Testis (tissue), 3 donors: ENCODE results near the gene DUSP28. TPM values are rescaled to one million over a fixed set of nuclear protein-coding genes. Genes with fewer than 3 reads are reported as not detected.

Experiments
- DNase-seq: peaks from one replicate; pipeline ENCODE4 v3.0.0-alpha.2; 2019
- H3K27ac ChIP-seq, 2 donors: fragments of 200-600 bp; sonication (generic); one replicate each; pipeline ENCODE4 v1.5.1; 2019
- H3K27me3 ChIP-seq: fragments of 200-600 bp; sonication (generic); one replicate; pipeline ENCODE4 v1.5.1; 2019
- H3K36me3 ChIP-seq: fragments of 200-600 bp; sonication (generic); one replicate; pipeline ENCODE4 v1.5.1; 2017; ENCODE audit warnings: low read depth; ENCODE audit errors: missing control alignments
- H3K4me1 ChIP-seq: fragments of 200-600 bp; sonication (generic); one replicate; pipeline ENCODE4 v1.5.1; 2019
- H3K4me3 ChIP-seq, 2 donors: fragments of 200-600 bp; sonication (generic); one replicate each; pipeline ENCODE4 v1.5.1; 2017 to 2019
- H3K9me3 ChIP-seq: fragments of 200-600 bp; sonication (generic); one replicate; pipeline ENCODE4 v1.5.1; 2017
- POLR2A ChIP-seq: fragments of 450-650 bp; IDR thresholded peaks from one replicate; pipeline ENCODE4 v1.6.1; 2017; ENCODE audit warnings: antibody characterized with exemption, mild to moderate bottlenecking, moderate library complexity
- WGBS, 2 donors: methylation state at CpG; one replicate each; pipeline ENCODE4 v1.1.5; 2018; 5-methylcytosine and 5-hydroxymethylcytosine counted together
- intact Hi-C: fragments of 100-400 bp; cut with DNase I; formaldehyde crosslinking; loops from one replicate; pipeline ENCODE4 v1.15.1; 2023; ENCODE audit warnings: low total_unique reads
- polyA plus RNA-seq: library from polyadenylated mRNA; stranded (reverse); fragments of 350-450 nt; fragmentation: Illumina TruSeq; extraction: RNeasy Lipid Tissue Mini Kit (QIAGEN cat#74804); gene quantifications from one replicate; pipeline ENCODE4 v1.2.3, GENCODE V29; 2014; ENCODE audit warnings: low read depth, low replicate concordance; ENCODE audit not compliant: insufficient read depth
- total RNA-seq, 2 donors: library from RNA; depleted of rRNA; stranded (reverse); fragments of >200 nt; gene quantifications; one replicate each; pipeline ENCODE4 v1.2.3, GENCODE V29; 2016
- TF ChIP-seq, protein P1 (sequence below), 3 experiments: fragments of 450-650 bp in 2 of 3; fragments of 200-600 bp in 1 of 3; sonication (generic) in 1 of 3; IDR thresholded peaks; one replicate each; pipeline ENCODE4 v1.5.1; 2016 to 2019; ENCODE audit warnings: antibody characterized with exemption in 3 of 3, mild to moderate bottlenecking in 2 of 3, moderate library complexity in 1 of 3

The DUSP28 gene
- total and polyA plus RNA-seq, 3 donors from 2014 or later, result 19.3 to 37.6 (median 24.7) TPM

DNA sequence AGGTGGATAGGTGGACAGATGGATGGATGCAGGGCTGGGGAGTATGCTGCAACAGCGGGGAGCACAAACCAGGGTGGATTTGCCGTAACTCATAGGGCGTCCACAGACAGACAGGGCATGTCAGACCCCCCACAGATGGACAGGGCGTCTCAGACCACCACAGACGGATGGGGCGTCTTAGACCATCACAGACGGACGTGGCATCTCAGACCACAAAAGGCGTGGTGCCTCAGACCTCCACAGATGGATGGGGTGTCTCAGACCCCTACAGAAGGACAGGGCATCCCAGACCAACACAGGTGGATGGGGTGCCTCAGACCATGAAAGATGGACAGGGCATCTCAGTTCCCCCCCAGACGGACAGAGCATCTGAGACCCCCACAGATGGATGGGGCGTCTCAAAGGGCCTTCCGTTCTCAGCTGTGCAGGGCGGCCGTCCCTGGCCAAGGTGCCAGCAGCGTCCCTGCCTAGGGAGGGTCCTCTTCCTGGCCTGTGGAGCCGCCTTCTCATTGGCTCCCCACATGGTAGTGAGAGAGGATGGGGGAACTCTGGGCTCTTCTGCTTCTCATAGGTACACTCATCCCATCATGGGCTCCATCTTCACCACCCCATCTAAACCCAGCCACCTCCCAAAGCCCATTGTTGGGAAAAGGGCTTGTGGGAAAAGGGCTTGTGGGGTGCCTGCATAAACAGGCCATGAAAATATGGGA is 4.5 kb upstream of the DUSP28 start:
- Histone ChIP-seq H3K4me1 (peaks cover 31% of the 10 kb centered on the region), H3K9me3 (no peaks in the 10 kb centered on the region), H3K4me3 (no peak overlapping the region), H3K36me3 (no peaks in the 10 kb centered on the region), H3K27ac (no peak overlapping the region), H3K27me3 (no peaks in the 10 kb centered on the region)
- intact Hi-C loops, result no loop called here
- WGBS, 2 donors, result 90 to 98% methylated on average over 8 to 15 of the region's 16 CpGs
- no peak for DNase-seq
- TF ChIP-seq POLR2A, result no peak
- TF ChIP-seq, protein P1, sequence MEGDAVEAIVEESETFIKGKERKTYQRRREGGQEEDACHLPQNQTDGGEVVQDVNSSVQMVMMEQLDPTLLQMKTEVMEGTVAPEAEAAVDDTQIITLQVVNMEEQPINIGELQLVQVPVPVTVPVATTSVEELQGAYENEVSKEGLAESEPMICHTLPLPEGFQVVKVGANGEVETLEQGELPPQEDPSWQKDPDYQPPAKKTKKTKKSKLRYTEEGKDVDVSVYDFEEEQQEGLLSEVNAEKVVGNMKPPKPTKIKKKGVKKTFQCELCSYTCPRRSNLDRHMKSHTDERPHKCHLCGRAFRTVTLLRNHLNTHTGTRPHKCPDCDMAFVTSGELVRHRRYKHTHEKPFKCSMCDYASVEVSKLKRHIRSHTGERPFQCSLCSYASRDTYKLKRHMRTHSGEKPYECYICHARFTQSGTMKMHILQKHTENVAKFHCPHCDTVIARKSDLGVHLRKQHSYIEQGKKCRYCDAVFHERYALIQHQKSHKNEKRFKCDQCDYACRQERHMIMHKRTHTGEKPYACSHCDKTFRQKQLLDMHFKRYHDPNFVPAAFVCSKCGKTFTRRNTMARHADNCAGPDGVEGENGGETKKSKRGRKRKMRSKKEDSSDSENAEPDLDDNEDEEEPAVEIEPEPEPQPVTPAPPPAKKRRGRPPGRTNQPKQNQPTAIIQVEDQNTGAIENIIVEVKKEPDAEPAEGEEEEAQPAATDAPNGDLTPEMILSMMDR (IDR thresholded peaks at IDR 0.05), result no peak

DNA sequence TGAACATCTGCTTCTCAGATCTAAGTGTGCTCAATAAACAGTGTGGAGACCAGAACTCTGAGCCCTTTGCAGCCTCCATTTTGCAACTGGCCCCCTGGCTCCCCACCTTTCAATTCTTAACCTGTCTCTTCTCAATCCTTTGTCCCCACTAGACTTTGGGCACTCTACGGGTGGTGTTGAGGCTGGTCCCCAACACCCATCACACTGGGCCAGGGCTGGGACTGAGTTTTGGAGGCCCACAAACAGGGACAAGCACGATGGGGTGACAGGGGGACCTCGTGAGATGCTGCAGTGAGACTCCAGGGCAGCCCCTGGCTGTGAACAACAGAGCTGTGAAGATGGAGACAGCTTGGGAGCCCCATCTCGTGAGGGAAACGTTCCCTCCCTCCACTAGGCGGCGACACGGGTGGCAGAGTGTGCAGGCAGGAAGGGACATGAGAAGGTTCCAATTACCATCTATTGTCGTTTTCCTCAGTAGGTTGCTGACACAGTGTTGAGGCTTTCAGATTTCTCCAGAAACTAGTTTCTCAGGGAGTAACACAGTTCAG is 3.5 kb upstream of the DUSP28 start:
- no peaks in the 10 kb centered on the region for H3K9me3 ChIP-seq
- no peaks in the 10 kb centered on the region for H3K27me3 ChIP-seq
- peaks cover 37% of the 10 kb centered on the region for H3K4me1 ChIP-seq
- H3K36me3 ChIP-seq, result no peaks in the 10 kb centered on the region
- DNase-seq, result peak; percentile 61
- H3K27ac ChIP-seq, result peak overlapping the region; percentile 27 to 59
- no peak for TF ChIP-seq POLR2A
- TF ChIP-seq, protein P1 (IDR thresholded peaks at IDR 0.05), result peak in 1 of 3 experiments; percentile 25
- WGBS, 2 donors, result 46 to 57% methylated on average over 9 of the region's 9 CpGs
- peak overlapping the region; percentile 51 to 57 for H3K4me3 ChIP-seq
- intact Hi-C loops, result no loop called here

DNA sequence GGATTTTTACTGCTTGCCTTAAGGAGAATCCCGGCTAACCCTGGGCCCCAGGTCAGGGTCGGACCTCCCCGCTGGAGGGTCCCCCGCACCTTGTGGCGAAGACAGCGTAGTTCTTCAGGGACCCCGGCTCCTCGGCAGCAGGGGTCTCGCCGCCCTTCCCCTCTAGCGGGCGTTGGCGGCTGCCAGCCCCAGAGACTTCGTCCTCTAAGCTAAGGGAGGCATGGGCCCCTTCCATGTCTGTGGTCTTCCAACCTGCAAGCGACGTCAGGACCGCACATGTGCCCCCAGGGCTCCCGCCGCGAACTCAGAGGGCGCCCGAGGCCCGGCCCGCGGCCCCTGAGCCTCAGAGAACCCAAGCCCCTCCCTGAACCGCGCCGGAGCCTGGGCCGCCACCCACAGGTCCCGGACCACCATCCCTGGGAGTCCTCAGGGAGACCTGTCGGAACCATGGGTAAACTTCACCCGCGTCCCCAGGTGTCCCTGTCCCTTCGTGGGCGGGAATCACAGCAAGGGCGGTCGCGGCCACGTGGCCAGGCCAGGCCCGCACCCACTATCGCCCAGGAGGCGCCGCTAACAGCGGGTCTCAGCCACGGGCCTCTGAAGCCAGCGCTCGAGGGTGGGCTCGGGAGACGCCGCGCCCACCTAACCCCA is 2.9 kb upstream of the DUSP28 start:
- no peaks in the 10 kb centered on the region for H3K27me3 ChIP-seq
- TF ChIP-seq, protein P1 (IDR thresholded peaks at IDR 0.05), result no peak
- no peak for TF ChIP-seq POLR2A
- H3K4me3 ChIP-seq, result peak overlapping the region; percentile 51 to 57
- peak overlapping the region; percentile 27 to 59 for H3K27ac ChIP-seq
- peaks cover 41% of the 10 kb centered on the region for H3K4me1 ChIP-seq
- H3K9me3 ChIP-seq, result no peaks in the 10 kb centered on the region
- intact Hi-C loops, result no loop called here
- WGBS, 2 donors, result 34% methylated on average over 50 of the region's 51 CpGs; no CpG with 5 or more reads in 1 of the 2 donors
- DNase-seq, result peak; percentile 18
- no peaks in the 10 kb centered on the region for H3K36me3 ChIP-seq

DNA sequence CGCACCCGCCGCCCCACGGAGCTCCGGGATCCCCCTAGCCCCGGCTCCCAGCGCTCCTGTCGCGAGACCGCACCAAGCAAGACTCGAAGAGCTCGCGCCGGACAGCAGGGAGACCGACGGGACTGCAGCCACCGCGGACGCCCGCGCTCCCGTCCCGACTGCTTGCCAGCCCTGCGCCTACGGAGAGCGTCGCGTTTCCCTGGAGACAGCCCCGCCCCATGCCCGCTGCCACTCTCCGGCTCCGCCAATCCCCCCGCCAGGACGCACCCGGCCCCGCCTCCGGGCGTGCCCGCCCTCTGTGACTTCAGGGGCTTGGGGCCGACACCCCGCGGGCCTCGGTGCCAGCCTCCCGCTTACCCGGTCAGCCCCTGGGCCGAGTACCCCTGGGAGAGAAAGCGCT is 2.3 kb upstream of the DUSP28 start, which contains the start of gene ANKMY1:
TSS of gene ANKMY1 (minus strand) at position 181 of the 400 bp plus-strand sequence. CDS start 653 bp downstream, outside the sequence.
- intact Hi-C loops, result no loop called here
- peak within 1 kb of the TSS; percentile 27 to 59 for H3K27ac ChIP-seq
- no peaks in the 10 kb centered on the region for H3K36me3 ChIP-seq
- no peaks in the 10 kb centered on the region for H3K27me3 ChIP-seq
- DNase-seq, result peak; percentile 78
- 35% methylated on average over 6 of the region's 47 CpGs; no CpG with 5 or more reads in 1 of the 2 donors for WGBS, 2 donors
- peak within 1 kb of the TSS; percentile 51 to 57 for H3K4me3 ChIP-seq
- TF ChIP-seq, protein P1 (IDR thresholded peaks at IDR 0.05), result no peak
- H3K9me3 ChIP-seq, result no peaks in the 10 kb centered on the region
- H3K4me1 ChIP-seq, result peaks cover 41% of the 10 kb centered on the region
